Stimulated activated naive CD8-positive, alpha-beta T cell treated with anti-CD3 and anti-CD28 coated beads, Interleukin-15, Interleukin-2, amounts not matched to agents 100 ng/mL and 50 ng/mL, for 24 hours (primary cell): Measurements from ENCODE around the gene DNAJB6.
A peak's percentile ranks its signal among the peaks of the same experiment; 100 is the strongest.

ENCODE experiments used
- H3K27ac Mint-ChIP-seq: one replicate; pipeline ENCODE4 v1.8.0; 2021; ENCODE audit warnings: mild to moderate bottlenecking, mixed read lengths
- H3K27me3 Mint-ChIP-seq: one replicate; pipeline ENCODE4 v1.8.0; 2021; ENCODE audit warnings: mixed read lengths
- H3K36me3 Mint-ChIP-seq: one replicate; pipeline ENCODE4 v1.8.0; 2021; ENCODE audit warnings: low read depth, mixed read lengths
- H3K4me1 Mint-ChIP-seq: one replicate; pipeline ENCODE4 v1.8.0; 2021; ENCODE audit warnings: low read depth, mixed read lengths
- H3K4me3 Mint-ChIP-seq: one replicate; pipeline ENCODE4 v1.8.0; 2021; ENCODE audit warnings: mild to moderate bottlenecking, mixed read lengths
- H3K9me3 Mint-ChIP-seq: one replicate; pipeline ENCODE4 v1.8.0; 2021; ENCODE audit warnings: mixed read lengths

The DNAJB6 gene

GRCh38 chr7:157403646-157404401 lies 67.0 kb downstream of the DNAJB6 start:
- H3K9me3 Mint-ChIP-seq: no peaks in the 10 kb centered on the region
- no peaks in the 10 kb centered on the region for H3K27me3 Mint-ChIP-seq
- peaks cover 35% of the 10 kb centered on the region for H3K36me3 Mint-ChIP-seq

GRCh38 chr7:157404845-157405481 lies 68.2 kb downstream of the DNAJB6 start:
- H3K27ac Mint-ChIP-seq: peak overlapping the region; percentile 21

More at GRCh38 chr7:157403646-157404401, 67.0 kb downstream of the DNAJB6 start:
- H3K27ac Mint-ChIP-seq: no peak overlapping the region
- peaks cover 26% of the 10 kb centered on the region for H3K4me1 Mint-ChIP-seq
- no peak overlapping the region for H3K4me3 Mint-ChIP-seq

GRCh38 chr7:157405501-157405900 lies 68.7 kb downstream of the DNAJB6 start:
- H3K27ac Mint-ChIP-seq: peak overlapping the region; percentile 21
- no peaks in the 10 kb centered on the region for H3K27me3 Mint-ChIP-seq
- peaks cover 26% of the 10 kb centered on the region for H3K4me1 Mint-ChIP-seq
- no peaks in the 10 kb centered on the region for H3K9me3 Mint-ChIP-seq
- no peak overlapping the region for H3K4me3 Mint-ChIP-seq
- H3K36me3 Mint-ChIP-seq: peaks cover 31% of the 10 kb centered on the region

More at GRCh38 chr7:157404845-157405481, 68.2 kb downstream of the DNAJB6 start:
- Mint-ChIP-seq H3K36me3 (peaks cover 34% of the 10 kb centered on the region), H3K27me3 (no peaks in the 10 kb centered on the region), H3K9me3 (no peaks in the 10 kb centered on the region), H3K4me3 (peak overlapping the region; percentile 33), H3K4me1 (peaks cover 26% of the 10 kb centered on the region)

- Mint-ChIP-seq H3K9me3 (no peaks in the 10 kb centered on the region), H3K27me3 (no peaks in the 10 kb centered on the region), H3K36me3 (peaks cover 28% of the 10 kb centered on the region), H3K4me3 (no peak overlapping the region), H3K4me1 (peaks cover 26% of the 10 kb centered on the region), H3K27ac (no peak overlapping the region)
These were observed 69.4 kb downstream of the DNAJB6 start for GRCh38 chr7:157405914-157406810.

- Mint-ChIP-seq H3K9me3 (no peaks in the 10 kb centered on the region), H3K36me3 (peaks cover 27% of the 10 kb centered on the region), H3K4me1 (peaks cover 28% of the 10 kb centered on the region), H3K4me3 (no peak overlapping the region), H3K27me3 (no peaks in the 10 kb centered on the region), H3K27ac (no peak overlapping the region)
These were observed 70.2 kb downstream of the DNAJB6 start for GRCh38 chr7:157406971-157407370.

- Mint-ChIP-seq H3K4me3 (no peak overlapping the region), H3K4me1 (peaks cover 33% of the 10 kb centered on the region), H3K27me3 (no peaks in the 10 kb centered on the region), H3K27ac (no peak overlapping the region), H3K9me3 (no peaks in the 10 kb centered on the region), H3K36me3 (peaks cover 29% of the 10 kb centered on the region)
These were observed 70.9 kb downstream of the DNAJB6 start for GRCh38 chr7:157407512-157408257.

GRCh38 chr7:157408258-157409101 lies 71.7 kb downstream of the DNAJB6 start:
- peaks cover 22% of the 10 kb centered on the region for H3K36me3 Mint-ChIP-seq
- H3K27me3 Mint-ChIP-seq: no peaks in the 10 kb centered on the region
- no peak overlapping the region for H3K27ac Mint-ChIP-seq
- no peak overlapping the region for H3K4me3 Mint-ChIP-seq
- peaks cover 26% of the 10 kb centered on the region for H3K4me1 Mint-ChIP-seq
- H3K9me3 Mint-ChIP-seq: no peaks in the 10 kb centered on the region

GRCh38 chr7:157409149-157409752 lies 72.4 kb downstream of the DNAJB6 start:
- peaks cover 21% of the 10 kb centered on the region for H3K36me3 Mint-ChIP-seq
- H3K4me1 Mint-ChIP-seq: peaks cover 23% of the 10 kb centered on the region
- H3K27me3 Mint-ChIP-seq: no peaks in the 10 kb centered on the region
- H3K4me3 Mint-ChIP-seq: no peak overlapping the region
- no peak overlapping the region for H3K27ac Mint-ChIP-seq
- no peaks in the 10 kb centered on the region for H3K9me3 Mint-ChIP-seq

GRCh38 chr7:157409753-157410727 lies 73.2 kb downstream of the DNAJB6 start:
- Mint-ChIP-seq H3K4me1 (peaks cover 15% of the 10 kb centered on the region), H3K9me3 (no peaks in the 10 kb centered on the region), H3K4me3 (no peak overlapping the region), H3K27me3 (no peaks in the 10 kb centered on the region), H3K27ac (no peak overlapping the region), H3K36me3 (peaks cover 26% of the 10 kb centered on the region)

GRCh38 chr7:157410831-157411556 lies 74.2 kb downstream of the DNAJB6 start:
- Mint-ChIP-seq H3K4me3 (no peak overlapping the region), H3K9me3 (no peaks in the 10 kb centered on the region), H3K4me1 (peaks cover 11% of the 10 kb centered on the region), H3K27me3 (no peaks in the 10 kb centered on the region), H3K36me3 (peaks cover 31% of the 10 kb centered on the region), H3K27ac (peak overlapping the region; percentile 43)

GRCh38 chr7:157411580-157411979 lies 74.8 kb downstream of the DNAJB6 start:
- no peaks in the 10 kb centered on the region for H3K9me3 Mint-ChIP-seq
- H3K27ac Mint-ChIP-seq: peak overlapping the region; percentile 43
- H3K36me3 Mint-ChIP-seq: peaks cover 35% of the 10 kb centered on the region
- no peaks in the 10 kb centered on the region for H3K27me3 Mint-ChIP-seq
- no peak overlapping the region for H3K4me3 Mint-ChIP-seq
- peaks cover 11% of the 10 kb centered on the region for H3K4me1 Mint-ChIP-seq

GRCh38 chr7:157412021-157412443 lies 75.2 kb downstream of the DNAJB6 start:
- no peaks in the 10 kb centered on the region for H3K9me3 Mint-ChIP-seq
- peaks cover 11% of the 10 kb centered on the region for H3K4me1 Mint-ChIP-seq
- H3K27ac Mint-ChIP-seq: peak overlapping the region; percentile 43
- peaks cover 40% of the 10 kb centered on the region for H3K36me3 Mint-ChIP-seq
- H3K4me3 Mint-ChIP-seq: no peak overlapping the region
- H3K27me3 Mint-ChIP-seq: no peaks in the 10 kb centered on the region
